ENCODE measurements around the gene ATP8B3.

Gene ATP8B3

DNA sequence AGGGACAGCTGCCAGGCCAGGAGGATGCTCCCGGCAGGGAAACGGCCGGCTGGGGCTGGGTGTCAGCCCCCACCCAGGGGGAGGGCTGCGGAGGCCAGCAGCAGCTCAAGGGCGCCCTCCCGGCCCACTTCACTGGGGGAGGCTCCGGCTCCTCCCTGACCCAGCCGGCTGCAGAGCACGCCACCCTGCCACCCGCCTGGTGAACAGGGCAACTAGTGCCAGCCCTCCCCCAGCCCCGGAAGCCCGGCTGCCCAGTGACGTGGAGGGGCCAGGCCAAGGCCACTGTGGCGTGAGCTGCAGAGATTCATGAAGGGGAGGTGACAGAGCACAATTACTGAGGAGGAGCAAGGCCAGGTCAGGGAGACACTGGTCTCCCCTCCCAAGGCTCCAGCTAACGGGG lies 21.5 kb upstream of the ATP8B3 start:
- no peak for DNase-seq (ENCODE audit: low spot score)

DNA sequence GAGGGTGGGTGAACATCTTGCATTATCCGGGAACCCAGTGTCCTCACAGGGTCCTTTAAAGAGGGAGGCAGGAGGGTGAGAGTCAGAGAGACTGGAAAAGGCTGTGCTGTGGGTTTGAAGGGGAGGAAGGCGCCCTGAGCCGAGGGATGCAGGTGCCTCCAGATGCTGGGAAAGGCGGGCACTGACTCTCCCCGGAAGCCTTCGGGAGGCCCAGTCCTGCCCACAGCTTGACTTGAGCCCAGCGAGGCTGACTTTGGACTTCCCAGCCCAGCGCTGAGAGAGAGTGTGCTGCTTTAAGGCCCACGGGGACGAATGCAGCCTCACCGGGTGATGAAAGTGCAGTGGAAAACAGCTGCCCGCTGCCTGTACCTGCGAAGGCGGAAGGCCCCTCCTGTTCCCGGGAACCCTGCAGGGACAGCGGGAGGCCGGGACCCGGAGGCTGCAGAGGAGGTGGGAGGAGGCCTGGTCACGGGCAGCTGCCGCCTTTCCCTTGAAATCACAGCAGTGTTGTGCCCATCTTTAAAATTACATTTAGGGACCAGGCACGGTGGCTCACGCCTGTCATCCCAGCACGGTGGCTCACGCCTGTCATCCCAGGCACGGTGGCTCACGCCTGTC lies 20.1 kb upstream of the ATP8B3 start:
- DNase-seq (ENCODE audit: low spot score), result no peak

DNA sequence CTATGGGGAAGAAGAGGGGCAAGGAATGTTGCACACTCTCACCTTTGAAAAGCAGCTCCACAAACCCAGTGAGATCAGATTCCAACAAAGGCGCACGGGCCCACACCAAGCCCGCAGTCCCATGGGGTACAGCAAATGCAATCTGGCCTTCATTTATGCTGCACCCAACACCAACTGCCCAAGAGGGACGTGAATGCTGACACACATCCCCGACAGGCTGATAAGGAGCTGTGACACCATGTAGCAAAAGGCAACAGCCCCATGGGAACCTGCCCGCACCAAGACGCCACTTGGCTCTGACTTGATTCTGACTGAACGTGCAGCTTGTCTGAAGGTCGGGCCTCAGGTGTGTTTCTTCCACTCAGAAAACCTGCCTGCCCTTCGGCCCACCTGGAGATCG lies 18.9 kb upstream of the ATP8B3 start:
- no peak for DNase-seq (ENCODE audit: low spot score)

DNA sequence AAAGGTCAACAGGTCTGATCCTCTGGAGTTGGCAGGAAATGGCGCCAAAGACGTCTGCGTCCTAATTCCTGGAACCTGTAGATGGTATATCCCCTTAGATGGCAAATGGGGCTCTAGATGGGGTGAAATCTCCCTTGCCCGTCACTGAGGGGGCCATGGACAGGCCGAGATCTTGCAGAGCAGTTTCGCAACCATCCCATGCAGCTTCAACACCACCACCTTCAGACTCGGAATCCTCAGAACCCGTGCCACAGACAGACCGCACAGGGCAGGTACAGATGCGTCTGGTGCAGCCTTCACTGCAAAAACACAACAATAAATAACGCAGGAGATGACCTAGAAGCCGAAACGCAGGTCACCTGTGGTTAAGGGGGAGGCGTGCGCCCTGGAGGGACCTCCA lies 18.5 kb upstream of the ATP8B3 start:
- DNase-seq (ENCODE audit: low spot score), result no peak

DNA sequence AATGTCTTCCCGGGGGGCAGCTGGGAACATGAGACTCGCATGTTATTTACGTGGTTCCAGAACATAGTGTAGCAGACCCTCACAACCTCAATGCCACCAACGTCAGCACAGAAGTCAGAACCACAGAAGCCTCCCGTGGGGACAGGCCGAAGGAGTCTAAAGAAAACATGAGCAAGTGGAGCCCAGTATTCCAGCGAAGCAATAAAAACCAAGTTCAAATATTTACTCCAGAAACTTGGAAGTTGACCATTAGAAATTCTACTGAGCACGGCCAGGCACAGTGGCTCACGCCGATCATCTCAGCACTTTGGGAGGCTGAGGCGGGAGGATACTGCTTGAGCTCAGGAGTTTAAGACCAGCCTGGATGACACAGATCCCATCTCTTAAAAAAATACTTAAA lies 17.9 kb upstream of the ATP8B3 start:
- DNase-seq (ENCODE audit: low spot score), result no peak

DNA sequence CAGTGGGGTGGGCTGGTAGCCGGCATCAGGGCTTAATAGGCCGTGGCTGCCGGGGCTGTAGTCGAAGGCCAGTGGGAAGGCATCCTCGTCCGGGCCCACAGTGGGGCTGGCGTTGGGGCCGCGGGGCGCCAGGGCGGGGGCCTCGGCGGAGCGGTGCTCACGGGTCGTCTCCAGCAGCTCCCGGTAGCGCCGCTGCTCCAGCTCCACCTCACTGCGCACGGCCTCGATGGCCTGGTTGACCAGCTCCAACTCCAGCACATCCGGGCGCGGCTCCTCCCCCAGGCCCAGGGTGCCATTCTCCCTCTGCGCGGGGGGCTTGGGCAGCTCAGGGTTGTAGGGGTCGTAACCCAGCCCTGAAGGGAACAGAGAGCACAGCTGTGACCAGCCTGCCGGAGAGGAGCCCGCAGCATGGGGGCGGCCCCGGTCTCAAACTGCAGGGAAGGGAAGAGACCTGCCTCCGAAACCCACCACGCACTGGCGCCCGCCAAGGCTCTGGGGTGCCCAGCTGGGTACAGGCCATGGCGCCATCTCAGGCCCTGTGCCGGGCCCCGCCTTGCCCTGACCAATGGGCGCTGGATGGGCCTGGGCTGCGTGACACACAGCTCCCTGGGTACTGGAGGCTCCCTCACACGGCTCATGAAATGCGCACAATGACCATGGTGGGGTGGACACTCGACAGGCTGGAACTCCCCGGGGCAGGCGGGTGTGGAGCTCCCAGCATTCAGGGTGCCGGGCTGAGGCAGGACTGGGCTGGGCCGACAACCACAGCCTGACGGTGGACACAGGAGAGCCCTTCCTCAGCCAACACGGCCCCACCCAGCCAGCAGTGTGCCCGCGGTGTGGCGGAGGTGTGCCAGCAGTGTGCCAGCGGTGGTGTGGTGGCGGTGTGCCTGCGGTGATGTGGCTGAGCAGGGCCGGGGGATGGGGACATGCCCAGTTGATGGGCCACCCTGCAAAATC lies 16.5 kb upstream of the ATP8B3 start:
- DNase-seq (ENCODE audit: low spot score), result no peak

DNA sequence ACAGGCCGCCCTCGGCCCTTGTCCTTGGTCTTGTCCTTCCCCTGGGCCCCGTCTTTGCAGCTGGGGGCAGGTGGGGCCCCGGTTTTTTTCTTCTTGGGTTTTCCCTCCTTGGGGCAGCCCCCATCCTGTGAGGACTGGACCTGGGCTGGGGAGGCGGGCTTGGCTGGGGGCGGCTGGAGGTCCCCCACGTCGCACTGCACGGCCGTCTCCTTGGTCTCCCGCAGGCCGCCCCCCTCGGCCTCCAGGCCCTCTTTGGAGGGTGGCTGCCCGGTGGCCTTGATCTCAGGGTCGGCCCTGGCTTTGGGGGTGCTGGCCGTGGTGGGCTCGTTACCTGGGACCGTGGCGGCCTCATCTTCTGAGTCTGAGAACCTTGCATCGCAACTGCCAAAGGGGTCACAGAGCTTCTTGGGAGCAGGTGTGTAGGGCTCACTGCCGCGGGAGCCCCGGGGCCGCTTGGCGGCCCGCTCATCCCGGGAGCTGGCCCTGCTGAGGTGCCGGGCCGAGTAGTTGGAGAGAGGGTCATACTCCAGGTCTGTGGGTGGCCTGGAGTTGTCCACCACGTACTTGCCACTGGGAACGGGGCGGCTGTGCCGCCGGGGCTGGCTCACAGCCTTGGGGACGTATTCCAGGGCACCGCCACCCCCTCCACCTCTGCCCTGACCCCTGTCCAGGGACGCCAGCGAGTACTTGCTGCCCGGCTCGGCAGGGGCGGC lies 15.6 kb upstream of the ATP8B3 start:
- DNase-seq (ENCODE audit: low spot score), result no peak

DNA sequence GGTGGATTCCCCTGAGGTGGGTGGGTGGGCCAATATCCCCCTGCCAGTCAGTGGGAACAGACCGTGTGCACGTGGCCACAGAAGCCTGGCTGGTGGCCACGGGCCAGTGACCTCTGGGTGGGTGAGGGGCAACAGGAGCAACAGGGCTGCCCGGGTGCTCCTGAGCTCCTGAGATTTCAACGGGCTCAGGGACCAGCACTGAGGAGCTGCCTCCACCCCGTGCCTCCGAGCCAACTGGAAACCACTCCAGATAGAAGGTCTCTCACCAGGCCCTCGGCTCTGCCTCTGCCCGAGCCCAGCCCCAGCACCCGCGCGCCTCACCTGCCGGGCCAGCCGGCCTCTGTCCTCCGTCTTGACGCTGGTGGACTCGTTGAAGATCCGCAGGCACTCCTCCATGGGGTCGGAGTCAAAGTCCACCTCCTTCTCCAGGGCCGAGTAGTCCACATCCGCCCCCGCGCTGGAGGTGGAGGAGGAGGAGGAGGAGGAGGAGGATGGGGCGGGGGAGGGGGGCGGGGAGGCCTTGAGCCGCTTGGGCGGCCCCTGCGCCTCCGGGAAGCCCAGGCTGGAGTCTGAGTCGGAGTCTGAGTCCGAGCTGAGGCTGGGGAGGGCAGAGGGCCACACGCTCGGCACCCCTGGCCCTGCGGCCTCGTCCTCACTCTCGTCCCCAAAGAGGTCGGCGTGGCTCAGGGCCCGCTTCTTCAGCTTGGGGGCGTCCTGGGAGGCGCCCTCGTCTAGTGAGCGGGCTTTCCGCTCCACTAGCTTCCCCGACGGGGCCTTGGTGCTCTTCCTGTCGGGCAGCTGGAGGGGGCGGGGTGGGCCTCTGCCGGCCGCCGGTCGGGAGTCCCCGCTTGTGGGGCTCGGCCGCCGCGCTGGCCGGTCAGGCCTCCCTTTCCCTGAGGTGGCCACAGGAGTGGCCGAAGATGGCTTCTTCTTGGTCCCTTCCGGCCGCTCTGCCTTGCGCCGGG lies 14.8 kb upstream of the ATP8B3 start:
- DNase-seq (ENCODE audit: low spot score), result no peak

DNA sequence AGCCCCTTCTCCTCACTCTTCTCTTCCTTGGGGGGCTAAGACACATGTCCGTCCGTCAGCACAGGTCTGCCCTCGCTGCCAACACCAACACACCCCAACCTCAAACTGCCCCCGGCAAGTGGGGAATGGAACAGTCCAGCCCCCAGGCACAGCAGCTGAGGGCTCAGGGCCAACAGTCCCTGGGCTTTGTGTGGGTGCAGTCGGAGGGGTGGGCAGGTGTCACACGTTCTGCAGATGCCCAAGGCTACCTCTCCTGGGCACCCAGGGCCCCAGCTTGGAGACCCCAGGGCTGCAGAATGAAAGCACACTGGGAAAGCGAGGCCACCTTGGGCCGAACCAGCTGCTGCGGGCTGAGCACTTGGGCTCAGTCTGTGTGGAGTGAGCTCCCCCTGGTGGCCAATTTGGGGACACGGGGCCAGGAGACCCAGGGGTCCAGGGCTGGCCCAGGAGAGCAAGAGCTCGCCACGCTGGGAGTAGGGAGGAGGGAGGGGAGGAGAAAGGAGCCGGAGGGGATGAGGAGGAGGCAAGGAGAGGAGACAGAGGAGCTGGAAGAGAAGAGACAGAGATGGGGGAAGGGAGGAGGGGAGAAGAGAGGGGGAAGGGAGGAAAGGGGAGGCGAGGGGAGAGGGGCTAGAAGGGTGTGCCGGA lies 14.0 kb upstream of the ATP8B3 start:
- peak; percentile 94 for DNase-seq (ENCODE audit: low spot score)

DNA sequence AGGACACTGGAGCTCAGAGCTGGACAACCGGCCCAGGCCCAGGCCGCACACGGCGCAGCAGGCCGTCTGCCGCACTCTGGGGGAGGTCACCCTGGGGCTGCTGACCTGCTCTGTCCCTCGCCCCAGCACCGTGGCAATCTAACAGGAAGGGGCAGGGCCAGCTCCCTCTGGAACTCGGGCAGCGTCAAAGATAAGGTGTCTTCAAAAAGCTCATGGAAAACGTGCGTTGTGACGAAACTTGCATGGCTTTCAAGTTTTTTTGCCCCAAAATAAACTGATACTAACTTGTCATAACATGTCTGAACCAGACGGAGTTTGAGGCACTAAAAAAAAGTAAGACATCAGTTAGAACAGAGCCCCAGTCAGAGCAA lies 12.2 kb upstream of the ATP8B3 start:
- DNase-seq (ENCODE audit: low spot score), result no peak

DNA sequence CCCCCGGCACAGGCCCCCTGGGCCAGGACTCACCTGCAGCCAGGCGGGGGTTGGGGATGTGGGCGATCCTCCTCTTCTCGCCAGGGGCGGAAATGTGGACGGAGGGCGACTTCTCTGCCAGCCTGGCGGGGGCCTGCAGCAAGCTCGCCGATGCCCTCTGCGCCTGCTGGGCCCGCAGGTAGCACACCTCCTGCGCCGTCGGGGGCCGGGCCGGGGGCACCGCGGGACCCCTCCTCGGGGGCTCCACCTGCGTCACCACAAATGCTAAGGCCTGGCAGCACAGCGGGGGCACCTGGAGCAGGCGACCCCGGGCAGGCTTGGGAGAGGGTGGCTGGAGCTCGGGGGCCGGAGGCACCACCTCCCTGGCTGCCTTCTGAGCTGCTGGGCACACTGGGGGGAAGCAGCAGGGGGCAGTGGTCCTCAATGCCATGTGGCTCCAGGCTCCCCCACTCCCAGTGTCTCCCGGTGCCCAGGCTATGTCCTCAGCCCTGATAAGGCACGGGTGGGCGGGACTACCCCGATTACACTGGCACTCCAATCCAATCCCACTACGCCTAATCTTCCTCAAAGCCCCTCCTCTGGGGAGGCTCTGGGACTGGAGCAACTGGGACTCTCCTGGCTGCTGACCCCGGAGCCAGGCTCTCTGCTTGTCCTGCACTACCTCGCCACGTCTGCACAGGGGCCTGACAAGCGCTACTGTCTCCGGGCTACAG lies 11.6 kb upstream of the ATP8B3 start:
- DNase-seq (ENCODE audit: low spot score), result no peak

DNA sequence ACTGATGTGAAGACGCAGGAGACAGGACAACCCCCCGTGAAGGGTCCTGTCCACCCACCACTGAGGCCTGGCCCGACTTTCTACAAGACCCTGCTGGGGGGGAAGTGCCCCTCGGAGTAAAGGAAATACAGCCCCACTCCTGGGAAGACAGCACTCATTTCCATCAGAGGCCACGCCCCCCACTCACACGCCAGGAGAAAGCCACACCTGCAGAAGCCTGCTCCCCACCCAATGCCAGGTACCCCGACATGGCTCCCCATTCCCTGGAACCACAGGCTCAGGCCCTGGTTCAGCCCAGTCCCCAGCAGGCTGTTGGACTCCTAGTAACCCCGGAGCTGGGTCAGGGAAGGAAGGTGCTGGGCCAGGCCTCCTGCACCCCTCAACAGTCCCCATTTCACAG lies 10.9 kb upstream of the ATP8B3 start:
- DNase-seq (ENCODE audit: low spot score), result no peak

DNA sequence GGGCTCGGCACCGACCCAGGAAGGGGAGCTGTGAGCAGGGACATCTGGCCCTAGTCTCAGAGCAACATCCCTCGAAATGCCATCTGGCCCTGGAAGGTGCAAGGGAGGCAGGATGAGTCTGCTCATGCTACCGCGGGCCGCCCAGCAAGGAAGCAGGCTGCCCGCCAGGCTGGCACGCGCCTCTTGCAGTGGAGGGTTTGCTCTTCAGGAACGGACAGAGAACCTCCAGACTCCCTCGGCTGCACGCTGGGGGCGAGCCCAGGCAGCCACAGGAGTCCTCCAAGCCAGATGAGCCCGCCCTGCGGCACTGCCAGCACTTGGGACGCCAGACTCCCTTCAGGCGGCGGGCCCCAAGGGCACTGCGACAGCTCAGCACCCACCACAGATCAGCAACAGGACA lies 10.1 kb upstream of the ATP8B3 start:
- no peak for DNase-seq (ENCODE audit: low spot score)

DNA sequence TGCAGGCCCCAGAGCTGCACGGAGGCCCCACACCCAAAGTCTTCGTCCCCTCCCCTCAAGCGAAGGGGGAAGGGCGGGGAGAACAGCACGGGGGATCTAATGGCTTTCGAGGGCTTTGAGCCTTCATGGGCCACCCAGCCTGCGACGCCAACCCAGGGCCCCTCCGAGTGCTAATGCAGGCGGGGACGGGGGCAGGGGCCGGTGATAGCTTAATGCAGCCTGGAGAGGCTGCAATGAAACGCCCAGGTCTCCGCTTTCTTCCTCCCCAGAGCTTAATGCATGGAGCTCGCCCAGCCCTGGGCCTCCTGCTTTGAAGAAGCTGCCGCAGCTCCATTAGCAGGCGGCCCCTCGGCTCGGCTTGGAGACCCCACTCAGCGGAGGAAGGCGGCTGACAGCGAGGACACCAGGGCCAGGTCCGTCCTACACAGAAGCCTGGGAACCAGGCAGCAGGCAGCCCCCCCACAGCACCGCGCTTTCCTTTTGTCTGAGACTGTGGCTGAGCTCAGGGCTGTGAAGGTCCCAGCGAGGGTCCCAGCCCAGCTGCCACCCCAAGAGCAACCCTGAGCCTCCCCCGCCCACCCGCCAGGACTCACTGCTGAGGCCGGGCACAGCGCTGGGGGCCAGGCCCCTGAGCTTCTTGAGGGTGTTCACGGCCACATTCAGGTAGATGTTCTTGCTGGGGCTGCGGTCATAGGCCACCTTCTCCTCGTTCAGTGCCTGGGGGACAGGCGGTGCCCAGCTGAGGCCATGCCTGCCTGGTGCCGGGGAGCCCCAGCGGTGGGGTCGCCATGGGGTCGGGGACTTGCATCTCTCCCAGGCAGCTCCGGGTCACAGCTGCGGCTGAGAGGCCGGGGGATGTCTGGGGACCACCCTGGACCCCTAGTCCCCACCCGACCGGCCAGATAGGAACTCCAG lies 7.5 kb upstream of the ATP8B3 start:
- no peak for DNase-seq (ENCODE audit: low spot score)

DNA sequence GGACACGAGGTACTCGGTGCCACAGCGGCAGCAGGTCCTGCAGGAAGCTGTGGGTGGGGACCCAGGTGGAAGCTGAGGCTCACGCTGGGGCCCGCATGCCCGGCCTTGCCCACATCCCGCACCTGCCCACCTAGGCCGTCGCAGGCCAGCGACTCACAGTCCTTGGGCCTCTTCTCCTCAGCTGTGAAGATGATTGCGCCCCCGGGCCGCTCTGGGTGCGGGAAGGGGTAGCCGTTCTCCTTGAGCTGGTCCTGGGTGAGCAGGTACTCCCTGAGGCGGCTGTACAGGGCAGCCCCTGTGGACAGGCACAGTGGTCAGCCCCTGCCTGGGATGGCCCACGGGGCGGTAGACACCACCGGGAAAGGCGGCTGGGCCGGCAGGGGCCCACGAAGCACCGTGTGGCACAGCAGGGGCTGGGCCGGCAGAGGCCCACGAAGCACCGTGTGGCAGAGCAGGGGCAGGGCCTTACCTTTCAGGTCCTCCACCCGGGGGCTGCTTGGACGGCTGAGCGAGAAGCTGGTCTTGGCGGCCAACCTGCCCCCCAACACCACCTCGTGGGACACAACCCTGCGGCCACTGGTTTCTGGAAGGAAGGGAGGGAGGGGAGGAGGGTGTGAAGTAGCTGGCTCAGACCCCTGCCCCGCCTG lies 6.6 kb upstream of the ATP8B3 start:
- no peak for DNase-seq (ENCODE audit: low spot score)

DNA sequence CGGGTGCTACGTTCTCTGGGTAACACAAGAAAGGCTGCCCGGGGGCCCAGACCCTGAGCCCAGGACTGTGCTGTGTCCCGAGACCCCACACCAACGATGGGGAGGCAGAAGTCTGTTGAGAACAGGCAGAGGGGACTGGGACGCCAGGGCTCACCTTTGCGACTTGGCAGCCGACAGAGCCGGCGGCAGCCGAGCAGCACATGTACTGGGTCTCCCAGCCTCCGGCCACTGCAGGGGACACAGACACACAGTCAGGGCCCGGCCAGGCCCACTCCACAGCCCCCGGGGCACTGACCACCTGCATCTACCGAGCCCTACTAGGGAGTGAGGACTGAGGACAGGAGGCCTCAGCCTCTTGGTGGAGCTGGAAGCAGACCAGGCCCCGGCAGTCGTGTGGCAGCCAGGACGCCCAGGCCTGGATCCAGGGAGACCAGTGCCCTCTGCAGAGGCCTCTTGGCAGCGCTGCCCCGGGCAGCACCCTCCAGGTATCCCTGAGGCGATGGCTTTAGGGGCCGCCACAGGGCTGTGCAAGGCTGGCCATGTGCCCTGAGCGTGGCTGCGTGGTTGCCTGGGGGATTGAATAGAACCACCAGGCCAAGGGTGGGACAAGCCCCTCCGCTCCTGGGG lies 5.6 kb upstream of the ATP8B3 start:
- DNase-seq (ENCODE audit: low spot score), result no peak

DNA sequence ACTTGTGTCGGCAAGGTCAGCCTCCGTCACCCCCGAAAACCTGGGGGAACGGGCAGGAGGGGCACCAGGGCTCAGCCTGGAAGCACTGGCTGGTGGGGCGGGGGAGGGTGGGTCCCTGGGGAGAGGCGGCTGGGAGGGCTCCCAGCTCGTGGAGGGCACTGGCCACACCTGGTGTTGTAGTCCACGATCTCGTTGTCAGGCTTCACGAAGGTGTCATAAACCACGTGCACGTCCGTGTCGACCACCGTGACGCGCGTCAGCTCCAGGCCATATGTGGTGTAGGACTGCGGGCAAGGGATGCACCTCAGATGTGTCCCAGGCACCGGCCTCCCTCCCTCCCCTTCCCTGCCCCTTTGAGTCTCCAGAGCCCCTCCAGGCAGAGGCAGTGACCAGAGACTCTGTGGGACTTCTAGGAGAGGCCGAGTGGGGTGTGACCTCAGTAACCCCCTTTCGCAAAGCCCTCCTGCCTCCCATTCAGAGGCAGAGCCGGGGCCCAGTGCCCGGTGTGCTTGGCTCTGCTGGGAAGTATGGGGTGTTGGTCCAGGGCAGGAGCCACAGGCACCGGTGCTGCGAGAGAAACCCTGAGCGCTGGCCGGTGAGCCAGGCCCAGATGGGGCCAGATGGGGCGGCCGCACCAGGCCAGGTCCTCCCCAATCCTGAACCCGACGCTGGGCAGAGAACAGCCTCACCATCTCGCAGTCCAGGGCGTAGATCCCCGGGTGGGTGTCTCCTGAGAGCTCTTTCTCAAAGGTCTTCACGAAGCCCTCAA lies 4.6 kb upstream of the ATP8B3 start:
- no peak for DNase-seq (ENCODE audit: low spot score)

Measured in GM03348 (cell line).